B cell (primary cell): ENCODE results near the gene PDZRN4. TPM values are rescaled to one million over a fixed set of nuclear protein-coding genes. Genes with fewer than 3 reads are reported as not detected.

Experiments
- ATAC-seq: fragments of 200-7000 bp; cut with Tn5 transposase; one replicate; pipeline ENCODE4 v1.10.0; 2021; ENCODE audit warnings: low read depth, mild to moderate bottlenecking, moderate number of reproducible peaks, moderate library complexity
- CTCF ChIA-PET: fragments of 350-600 bp; sonication (Branson Sonifier 250); formaldehyde crosslinking; loops from one replicate; lab custom pipeline; 2021; ENCODE audit warnings: antibody characterized with exemption, inconsistent platforms; lab: Charles Lee
- POLR2A ChIA-PET: fragments of 350-600 bp; sonication (Branson Sonifier 250); formaldehyde crosslinking; loops from one replicate; lab custom pipeline; 2021; ENCODE audit warnings: antibody characterized with exemption; lab: Charles Lee
- DNase-seq: peaks from one replicate; pipeline ENCODE4 v3.0.0; 2013
- H2AFZ ChIP-seq: 2 replicates; pipeline ENCODE4 v1.6.1; 2012; ENCODE audit warnings: mild to moderate bottlenecking, low read depth, low read length; ENCODE audit not compliant: insufficient read depth, poor library complexity, severe bottlenecking
- H3K27ac ChIP-seq, 2 donors: 1 replicate in 1 of 2; 2 replicates in 1 of 2; pipeline ENCODE4 v1.5.1; 2012 to 2013; ENCODE audit warnings: low read length in 2 of 2, mild to moderate bottlenecking in 2 of 2, moderate library complexity in 1 of 2
- H3K27me3 ChIP-seq, 4 experiments: fragments of 200-600 bp in 1 of 4; sonication (generic) in 1 of 4; replicated peaks in 1 of 4; 1 replicate in 2 of 4; 2 replicates in 2 of 4; pipeline versions ENCODE4 v1.6.1 to v1.7.0; 2013 to 2016; ENCODE audit warnings: low read length in 3 of 4, mild to moderate bottlenecking in 2 of 4, mixed read lengths in 1 of 4, moderate library complexity in 1 of 4; ENCODE audit not compliant: insufficient read depth in 4 of 4, control insufficient read depth in 3 of 4; ENCODE audit errors: control extremely low read depth in 1 of 4
- H3K36me3 ChIP-seq, 2 experiments: replicated peaks in 1 of 2; 1 replicate in 1 of 2; 2 replicates in 1 of 2; pipeline versions ENCODE4 v1.6.1 to v1.7.1; 2013; ENCODE audit warnings: low read length in 1 of 2; ENCODE audit not compliant: insufficient read depth in 2 of 2, control insufficient read depth in 1 of 2; ENCODE audit errors: control extremely low read depth in 1 of 2, extremely low read depth in 1 of 2
- H3K4me1 ChIP-seq, 2 donors: fragments of 200-600 bp in 1 of 2; sonication (generic) in 1 of 2; 1 replicate in 1 of 2; 2 replicates in 1 of 2; pipeline versions ENCODE4 v1.5.1 to v1.6.1; 2013 to 2017; ENCODE audit warnings: low read length in 2 of 2; ENCODE audit not compliant: control insufficient read depth in 2 of 2, insufficient read depth in 2 of 2
- H3K4me2 ChIP-seq: replicated peaks from 2 replicates; pipeline ENCODE3; 2012; ENCODE audit warnings: mild to moderate bottlenecking, low read depth, low read length; ENCODE audit not compliant: poor library complexity, severe bottlenecking
- H3K4me3 ChIP-seq, 5 experiments: fragments of 200-600 bp in 1 of 5; sonication (generic) in 1 of 5; 1 replicate in 3 of 5; 2 replicates in 2 of 5; pipeline versions ENCODE4 v1.5.1 to v1.7.0; 2011 to 2016; ENCODE audit warnings: low read length in 4 of 5, mild to moderate bottlenecking in 4 of 5, low read depth in 2 of 5, control low read depth in 1 of 5, moderate library complexity in 1 of 5; ENCODE audit not compliant: insufficient read depth in 1 of 5; ENCODE audit errors: control extremely low read depth in 1 of 5, extremely low read depth in 1 of 5
- H3K79me2 ChIP-seq: fragments of 200-600 bp; sonication (generic); one replicate; pipeline ENCODE4 v1.6.0; 2016; ENCODE audit warnings: low read length; ENCODE audit not compliant: control insufficient read depth, insufficient read depth
- H3K9ac ChIP-seq: fragments of 200-600 bp; sonication (generic); 2 replicates; pipeline ENCODE4 v1.6.1; 2017; ENCODE audit warnings: mild to moderate bottlenecking, low read length, moderate library complexity
- H3K9me3 ChIP-seq, 3 donors: one replicate each; pipeline versions ENCODE4 v1.6.1 to v1.7.1; 2013; ENCODE audit warnings: low read length in 2 of 3; ENCODE audit not compliant: control insufficient read depth in 2 of 3, insufficient read depth in 1 of 3; ENCODE audit errors: control extremely low read depth in 1 of 3
- H4K20me1 ChIP-seq: 2 replicates; pipeline ENCODE4 v1.6.0; 2012; ENCODE audit warnings: mild to moderate bottlenecking, low read length; ENCODE audit not compliant: insufficient read depth, control insufficient read depth, poor library complexity, severe bottlenecking
- H3K27ac Mint-ChIP-seq: one replicate; pipeline ENCODE4 v1.8.0; 2021; ENCODE audit warnings: mixed read lengths
- H3K27me3 Mint-ChIP-seq: one replicate; pipeline ENCODE4 v1.8.0; 2021; ENCODE audit warnings: mixed read lengths
- H3K4me1 Mint-ChIP-seq: one replicate; pipeline ENCODE4 v1.8.0; 2021; ENCODE audit warnings: mixed read lengths
- H3K4me3 Mint-ChIP-seq: one replicate; pipeline ENCODE4 v1.8.0; 2021; ENCODE audit warnings: mixed read lengths
- H3K9me3 Mint-ChIP-seq: one replicate; pipeline ENCODE4 v1.8.0; 2022; ENCODE audit warnings: mixed read lengths; ENCODE audit not compliant: insufficient read depth
- CTCF ChIP-seq: fragments of 200-600 bp; IDR thresholded peaks from one replicate; pipeline ENCODE4 v1.8.0; 2022; ENCODE audit warnings: antibody characterized with exemption, mild to moderate bottlenecking
- EZH2 ChIP-seq: IDR thresholded peaks from 2 replicates; pipeline ENCODE4 v1.6.1; 2012; ENCODE audit warnings: borderline replicate concordance, low read depth, mild to moderate bottlenecking, moderate library complexity, low read length; ENCODE audit not compliant: insufficient read depth, poor library complexity, severe bottlenecking
- WGBS: methylation state at CpG from one replicate; pipeline ENCODE4 v1.1.5; 2013; ENCODE audit warnings: missing lambda C conversion rate; ENCODE audit not compliant: insufficient coverage; 5-methylcytosine and 5-hydroxymethylcytosine counted together
- intact Hi-C: fragments of 100-400 bp; cut with micrococcal nuclease; formaldehyde crosslinking; loops from one replicate; pipeline ENCODE4 v1.10.0; 2022
- polyA plus RNA-seq: library from polyadenylated mRNA; depleted of rRNA; stranded (reverse); fragments of >200 nt; gene quantifications from 2 replicates; pipeline ENCODE4 v1.2.3, GENCODE V29; 2012
- total RNA-seq, 2 donors: library from RNA; stranded (reverse); fragments of 120-200 nt in 1 of 2; gene quantifications; 1 replicate in 1 of 2; 2 replicates in 1 of 2; pipeline versions ENCODE4 v1.2.3 to v1.2.4, GENCODE V29; 2013 to 2022

The PDZRN4 gene
- total and polyA plus RNA-seq, 2 donors (not counting 1 experiment from before 2014, with no cell fraction given): not detected

- no peaks in the 10 kb centered on the region for H3K9me3 ChIP-seq
- no peak overlapping the region for H3K27ac Mint-ChIP-seq
- no peak overlapping the region for H3K27ac ChIP-seq
- H3K9ac ChIP-seq: no peak overlapping the region
- no peaks in the 10 kb centered on the region for H3K27me3 ChIP-seq
- ChIA-PET POLR2A (no interaction called here), CTCF (no interaction called here)
- no peak overlapping the region for H3K4me3 Mint-ChIP-seq
- intact Hi-C loops: no loop called here
- H3K9me3 Mint-ChIP-seq: no peaks in the 10 kb centered on the region
- no peaks in the 10 kb centered on the region for H3K36me3 ChIP-seq
- ATAC-seq: no peak
- H2AFZ ChIP-seq: no peak overlapping the region
- no peaks in the 10 kb centered on the region for H3K4me1 Mint-ChIP-seq
- no peaks in the 10 kb centered on the region for H3K79me2 ChIP-seq
- H3K4me2 ChIP-seq: no peak overlapping the region
- DNase-seq: no peak
- WGBS: no CpG with 5 or more reads among the region's 3 CpGs
- TF ChIP-seq CTCF (no peak), EZH2 (no peak)
- H3K27me3 Mint-ChIP-seq: no peaks in the 10 kb centered on the region
- H3K4me3 ChIP-seq: no peak overlapping the region
- no peaks in the 10 kb centered on the region for H3K4me1 ChIP-seq
- no peaks in the 10 kb centered on the region for H4K20me1 ChIP-seq
These were observed 340.8 kb downstream of the PDZRN4 start for GRCh38 chr12:41528874-41529273.

GRCh38 chr12:41530441-41530840, 342.3 kb downstream of the PDZRN4 start:
- H3K27ac Mint-ChIP-seq: no peak overlapping the region
- no peaks in the 10 kb centered on the region for H3K4me1 ChIP-seq
- no peak overlapping the region for H3K27ac ChIP-seq
- H3K79me2 ChIP-seq: no peaks in the 10 kb centered on the region
- H3K9me3 ChIP-seq: no peaks in the 10 kb centered on the region
- H4K20me1 ChIP-seq: no peaks in the 10 kb centered on the region
- DNase-seq: no peak
- ChIA-PET CTCF (no interaction called here), POLR2A (no interaction called here)
- no peaks in the 10 kb centered on the region for H3K9me3 Mint-ChIP-seq
- TF ChIP-seq EZH2 (no peak), CTCF (no peak)
- no peak overlapping the region for H3K4me2 ChIP-seq
- intact Hi-C loops: no loop called here
- H2AFZ ChIP-seq: no peak overlapping the region
- H3K4me3 ChIP-seq: no peak overlapping the region
- H3K4me1 Mint-ChIP-seq: no peaks in the 10 kb centered on the region
- H3K4me3 Mint-ChIP-seq: no peak overlapping the region
- 60% methylated on average over 1 of the region's 5 CpGs for whole genome bisulfite sequencing
- no peak overlapping the region for H3K9ac ChIP-seq
- no peaks in the 10 kb centered on the region for H3K27me3 Mint-ChIP-seq
- H3K36me3 ChIP-seq: no peaks in the 10 kb centered on the region
- ATAC-seq: no peak
- H3K27me3 ChIP-seq: peaks cover 0 to 3% (median 0%) of the 10 kb centered on the region in 4 experiments
